B cell (primary cell): Measurements from ENCODE around the gene MAP2K5. TPM values are rescaled to one million over a fixed set of nuclear protein-coding genes. Genes with fewer than 3 reads are reported as not detected.

Experiments used
- ATAC-seq: fragments of 200-7000 bp; cut with Tn5 transposase; one replicate; pipeline ENCODE4 v1.10.0; 2021; ENCODE audit warnings: low read depth, mild to moderate bottlenecking, moderate number of reproducible peaks, moderate library complexity
- CTCF ChIA-PET: fragments of 350-600 bp; sonication (Branson Sonifier 250); formaldehyde crosslinking; loops from one replicate; lab custom pipeline; 2021; ENCODE audit warnings: antibody characterized with exemption, inconsistent platforms; lab: Charles Lee
- POLR2A ChIA-PET: fragments of 350-600 bp; sonication (Branson Sonifier 250); formaldehyde crosslinking; loops from one replicate; lab custom pipeline; 2021; ENCODE audit warnings: antibody characterized with exemption; lab: Charles Lee
- DNase-seq: peaks from one replicate; pipeline ENCODE4 v3.0.0; 2013
- H2AFZ ChIP-seq: 2 replicates; pipeline ENCODE4 v1.6.1; 2012; ENCODE audit warnings: mild to moderate bottlenecking, low read depth, low read length; ENCODE audit not compliant: insufficient read depth, poor library complexity, severe bottlenecking
- H3K27ac ChIP-seq, 2 donors: 1 replicate in 1 of 2; 2 replicates in 1 of 2; pipeline ENCODE4 v1.5.1; 2012 to 2013; ENCODE audit warnings: low read length in 2 of 2, mild to moderate bottlenecking in 2 of 2, moderate library complexity in 1 of 2
- H3K27me3 ChIP-seq, 4 experiments: fragments of 200-600 bp in 1 of 4; sonication (generic) in 1 of 4; replicated peaks in 1 of 4; 1 replicate in 2 of 4; 2 replicates in 2 of 4; pipeline versions ENCODE4 v1.6.1 to v1.7.0; 2013 to 2016; ENCODE audit warnings: low read length in 3 of 4, mild to moderate bottlenecking in 2 of 4, mixed read lengths in 1 of 4, moderate library complexity in 1 of 4; ENCODE audit not compliant: insufficient read depth in 4 of 4, control insufficient read depth in 3 of 4; ENCODE audit errors: control extremely low read depth in 1 of 4
- H3K36me3 ChIP-seq, 2 experiments: replicated peaks in 1 of 2; 1 replicate in 1 of 2; 2 replicates in 1 of 2; pipeline versions ENCODE4 v1.6.1 to v1.7.1; 2013; ENCODE audit warnings: low read length in 1 of 2; ENCODE audit not compliant: insufficient read depth in 2 of 2, control insufficient read depth in 1 of 2; ENCODE audit errors: control extremely low read depth in 1 of 2, extremely low read depth in 1 of 2
- H3K4me1 ChIP-seq, 2 donors: fragments of 200-600 bp in 1 of 2; sonication (generic) in 1 of 2; 1 replicate in 1 of 2; 2 replicates in 1 of 2; pipeline versions ENCODE4 v1.5.1 to v1.6.1; 2013 to 2017; ENCODE audit warnings: low read length in 2 of 2; ENCODE audit not compliant: control insufficient read depth in 2 of 2, insufficient read depth in 2 of 2
- H3K4me2 ChIP-seq: replicated peaks from 2 replicates; pipeline ENCODE3; 2012; ENCODE audit warnings: mild to moderate bottlenecking, low read depth, low read length; ENCODE audit not compliant: poor library complexity, severe bottlenecking
- H3K4me3 ChIP-seq, 5 experiments: fragments of 200-600 bp in 1 of 5; sonication (generic) in 1 of 5; 1 replicate in 3 of 5; 2 replicates in 2 of 5; pipeline versions ENCODE4 v1.5.1 to v1.7.0; 2011 to 2016; ENCODE audit warnings: low read length in 4 of 5, mild to moderate bottlenecking in 4 of 5, low read depth in 2 of 5, control low read depth in 1 of 5, moderate library complexity in 1 of 5; ENCODE audit not compliant: insufficient read depth in 1 of 5; ENCODE audit errors: control extremely low read depth in 1 of 5, extremely low read depth in 1 of 5
- H3K79me2 ChIP-seq: fragments of 200-600 bp; sonication (generic); one replicate; pipeline ENCODE4 v1.6.0; 2016; ENCODE audit warnings: low read length; ENCODE audit not compliant: control insufficient read depth, insufficient read depth
- H3K9ac ChIP-seq: fragments of 200-600 bp; sonication (generic); 2 replicates; pipeline ENCODE4 v1.6.1; 2017; ENCODE audit warnings: mild to moderate bottlenecking, low read length, moderate library complexity
- H3K9me3 ChIP-seq, 3 donors: one replicate each; pipeline versions ENCODE4 v1.6.1 to v1.7.1; 2013; ENCODE audit warnings: low read length in 2 of 3; ENCODE audit not compliant: control insufficient read depth in 2 of 3, insufficient read depth in 1 of 3; ENCODE audit errors: control extremely low read depth in 1 of 3
- H4K20me1 ChIP-seq: 2 replicates; pipeline ENCODE4 v1.6.0; 2012; ENCODE audit warnings: mild to moderate bottlenecking, low read length; ENCODE audit not compliant: insufficient read depth, control insufficient read depth, poor library complexity, severe bottlenecking
- H3K27ac Mint-ChIP-seq: one replicate; pipeline ENCODE4 v1.8.0; 2021; ENCODE audit warnings: mixed read lengths
- H3K27me3 Mint-ChIP-seq: one replicate; pipeline ENCODE4 v1.8.0; 2021; ENCODE audit warnings: mixed read lengths
- H3K4me1 Mint-ChIP-seq: one replicate; pipeline ENCODE4 v1.8.0; 2021; ENCODE audit warnings: mixed read lengths
- H3K4me3 Mint-ChIP-seq: one replicate; pipeline ENCODE4 v1.8.0; 2021; ENCODE audit warnings: mixed read lengths
- H3K9me3 Mint-ChIP-seq: one replicate; pipeline ENCODE4 v1.8.0; 2022; ENCODE audit warnings: mixed read lengths; ENCODE audit not compliant: insufficient read depth
- CTCF ChIP-seq: fragments of 200-600 bp; IDR thresholded peaks from one replicate; pipeline ENCODE4 v1.8.0; 2022; ENCODE audit warnings: antibody characterized with exemption, mild to moderate bottlenecking
- EZH2 ChIP-seq: IDR thresholded peaks from 2 replicates; pipeline ENCODE4 v1.6.1; 2012; ENCODE audit warnings: borderline replicate concordance, low read depth, mild to moderate bottlenecking, moderate library complexity, low read length; ENCODE audit not compliant: insufficient read depth, poor library complexity, severe bottlenecking
- WGBS: methylation state at CpG from one replicate; pipeline ENCODE4 v1.1.5; 2013; ENCODE audit warnings: missing lambda C conversion rate; ENCODE audit not compliant: insufficient coverage; 5-methylcytosine and 5-hydroxymethylcytosine counted together
- intact Hi-C: fragments of 100-400 bp; cut with micrococcal nuclease; formaldehyde crosslinking; loops from one replicate; pipeline ENCODE4 v1.10.0; 2022
- polyA plus RNA-seq: library from polyadenylated mRNA; depleted of rRNA; stranded (reverse); fragments of >200 nt; gene quantifications from 2 replicates; pipeline ENCODE4 v1.2.3, GENCODE V29; 2012
- total RNA-seq, 2 donors: library from RNA; stranded (reverse); fragments of 120-200 nt in 1 of 2; gene quantifications; 1 replicate in 1 of 2; 2 replicates in 1 of 2; pipeline versions ENCODE4 v1.2.3 to v1.2.4, GENCODE V29; 2013 to 2022

The MAP2K5 gene
- total and polyA plus RNA-seq, 2 donors (not counting 1 experiment from before 2014, with no cell fraction given), result 11.1 to 40.0 TPM

GRCh38 chr15:67573194-67573593 lies 30.7 kb downstream of the MAP2K5 start:
- ChIA-PET POLR2A (no interaction called here), CTCF (no interaction called here)
- Histone ChIP-seq H3K4me3 (no peak overlapping the region), H3K9me3 (no peaks in the 10 kb centered on the region), H3K9ac (no peak overlapping the region), H3K27me3 (no peaks in the 10 kb centered on the region), H3K79me2 (no peaks in the 10 kb centered on the region), H4K20me1 (no peaks in the 10 kb centered on the region), H2AFZ (no peak overlapping the region), H3K36me3 (peaks cover 0 to 7% of the 10 kb centered on the region in 2 experiments), H3K27ac (no peak overlapping the region), H3K4me2 (no peak overlapping the region), H3K4me1 (no peaks in the 10 kb centered on the region)
- intact Hi-C loops, result no loop called here
- Mint-ChIP-seq H3K27me3 (no peaks in the 10 kb centered on the region), H3K9me3 (no peaks in the 10 kb centered on the region), H3K27ac (no peak overlapping the region), H3K4me3 (no peak overlapping the region), H3K4me1 (peaks cover 4% of the 10 kb centered on the region)
- no CpG with 5 or more reads among the region's 3 CpGs for WGBS
- TF ChIP-seq CTCF, result no peak
- TF ChIP-seq EZH2, result no peak
- ATAC-seq (no peak), DNase-seq (no peak)

GRCh38 chr15:67575039-67575502 lies 32.6 kb downstream of the MAP2K5 start:
- H4K20me1 ChIP-seq, result no peaks in the 10 kb centered on the region
- H3K27me3 Mint-ChIP-seq, result no peaks in the 10 kb centered on the region
- peaks cover 4% of the 10 kb centered on the region for H3K4me1 Mint-ChIP-seq
- ChIA-PET POLR2A (no interaction called here), CTCF (no interaction called here)
- WGBS, result 83% methylated on average over 1 of the region's 4 CpGs
- no peaks in the 10 kb centered on the region for H3K9me3 ChIP-seq
- no peak overlapping the region for H3K27ac Mint-ChIP-seq
- no peaks in the 10 kb centered on the region for H3K27me3 ChIP-seq
- no peak overlapping the region for H3K4me2 ChIP-seq
- no peak overlapping the region for H3K4me3 ChIP-seq
- no peak overlapping the region for H3K27ac ChIP-seq
- no peaks in the 10 kb centered on the region for H3K9me3 Mint-ChIP-seq
- no peak overlapping the region for H3K9ac ChIP-seq
- TF ChIP-seq EZH2 (no peak), CTCF (no peak)
- intact Hi-C loops, result no loop called here
- H2AFZ ChIP-seq, result no peak overlapping the region
- H3K36me3 ChIP-seq, result peaks cover 0 to 5% of the 10 kb centered on the region in 2 experiments
- no peaks in the 10 kb centered on the region for H3K79me2 ChIP-seq
- H3K4me3 Mint-ChIP-seq, result no peak overlapping the region
- ATAC-seq, result no peak
- no peaks in the 10 kb centered on the region for H3K4me1 ChIP-seq
- no peak for DNase-seq
